ENCODE results near the gene SKI.

SKI gene

DNA sequence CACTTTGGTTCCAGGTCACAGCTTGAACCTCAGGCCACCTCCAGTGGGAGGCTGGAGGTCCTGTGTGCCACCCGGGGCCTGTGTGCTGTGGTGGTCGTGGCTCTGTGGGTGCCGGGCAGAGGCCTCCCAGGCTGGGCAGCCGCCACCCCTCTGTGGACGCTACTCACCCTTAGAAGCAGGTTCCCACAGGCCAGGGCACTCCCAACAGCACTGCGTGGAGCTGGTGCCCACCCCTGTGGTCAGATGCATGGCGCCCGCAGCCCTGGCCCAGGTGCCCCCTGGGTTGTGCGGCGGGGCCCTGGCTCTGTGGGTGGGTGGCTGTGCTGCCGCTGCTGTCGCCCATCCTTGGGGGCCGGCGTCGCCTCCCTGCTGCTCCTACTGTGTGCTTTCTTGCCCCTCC is 39.7 kb downstream of the SKI start:
- in situ Hi-C loops (cut with HindIII; ENCODE audit: low sequenced_read_pairs), result no loop called here
- no peak for TF ChIP-seq CTCF (IDR thresholded peaks at IDR 0.05; ENCODE audit: low read depth, low read length, missing control alignments)
- H3K4me3 ChIP-seq (ENCODE audit: low read depth, low read length), result no peak overlapping the region
- no peak for DNase-seq (ENCODE audit: low read depth)

- DNase-seq (ENCODE audit: low read depth), result no peak
- in situ Hi-C loops (cut with HindIII; ENCODE audit: low sequenced_read_pairs), result no loop called here
- TF ChIP-seq CTCF (IDR thresholded peaks at IDR 0.05; ENCODE audit: low read depth, low read length, missing control alignments), result no peak
- H3K4me3 ChIP-seq (ENCODE audit: low read depth, low read length), result no peak overlapping the region
These were observed 40.4 kb downstream of the SKI start for GRCh38 chr1:2268285-2269056.

DNA sequence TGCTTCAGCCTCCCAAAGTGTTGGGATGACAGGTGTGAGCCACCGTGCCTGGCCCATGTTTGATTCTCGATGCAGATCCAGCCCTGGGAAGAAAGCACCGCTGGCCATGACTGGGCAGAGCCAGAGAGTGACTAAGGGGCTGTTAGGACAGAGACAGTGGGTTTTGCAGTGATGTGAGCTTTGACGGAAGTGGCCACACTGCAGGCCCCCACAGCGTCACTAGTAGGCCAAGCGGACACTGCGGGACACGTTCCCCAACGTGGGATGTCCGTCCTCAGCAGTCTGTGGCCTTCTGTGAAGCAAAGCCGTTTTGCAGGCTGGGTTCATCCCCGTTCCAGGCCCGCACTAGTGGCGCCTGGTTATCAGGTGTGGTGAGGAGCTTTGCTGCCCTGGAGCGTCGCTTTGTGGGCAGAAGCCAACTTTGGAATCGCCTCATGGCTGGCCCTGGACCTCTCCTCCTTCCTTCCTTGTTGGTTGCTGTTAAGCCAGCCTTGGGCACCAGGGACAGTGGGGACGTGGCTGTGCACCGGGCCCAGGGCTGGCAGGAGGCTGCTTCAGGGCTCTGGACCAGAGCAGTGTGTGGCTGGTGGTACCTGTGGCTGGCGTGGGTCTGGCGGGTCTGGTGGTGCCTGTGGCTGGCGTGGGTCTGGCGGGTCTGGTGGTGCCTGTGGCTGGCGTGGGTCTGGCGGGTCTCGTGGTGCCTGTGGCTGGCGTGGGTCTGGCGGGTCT is 41.2 kb downstream of the SKI start:
- no peak overlapping the region for H3K4me3 ChIP-seq (ENCODE audit: low read depth, low read length)
- no peak for DNase-seq (ENCODE audit: low read depth)
- TF ChIP-seq CTCF (IDR thresholded peaks at IDR 0.05; ENCODE audit: low read depth, low read length, missing control alignments), result no peak
- in situ Hi-C loops (cut with HindIII; ENCODE audit: low sequenced_read_pairs), result no loop called here

GRCh38 chr1:2269922-2270259 is 41.8 kb downstream of the SKI start:
- DNase-seq (ENCODE audit: low read depth), result no peak
- in situ Hi-C loops (cut with HindIII; ENCODE audit: low sequenced_read_pairs), result loop anchor here (10.0 kb wide), 1 partner anchor 75 kb away; the partner anchor contains the start of gene FAAP20

GRCh38 chr1:2270260-2271100 is 42.4 kb downstream of the SKI start:
- TF ChIP-seq CTCF (IDR thresholded peaks at IDR 0.05; ENCODE audit: low read depth, low read length, missing control alignments), result no peak
- H3K4me3 ChIP-seq (ENCODE audit: low read depth, low read length), result no peak overlapping the region
- in situ Hi-C loops (cut with HindIII; ENCODE audit: low sequenced_read_pairs), result loop anchor here (10.0 kb wide), 1 partner anchor 76 kb away; the partner anchor contains the start of gene FAAP20
- DNase-seq (ENCODE audit: low read depth), result no peak

More at GRCh38 chr1:2269922-2270259, 41.8 kb downstream of the SKI start:
- H3K4me3 ChIP-seq (ENCODE audit: low read depth, low read length), result no peak overlapping the region
- no peak for TF ChIP-seq CTCF (IDR thresholded peaks at IDR 0.05; ENCODE audit: low read depth, low read length, missing control alignments)

DNA sequence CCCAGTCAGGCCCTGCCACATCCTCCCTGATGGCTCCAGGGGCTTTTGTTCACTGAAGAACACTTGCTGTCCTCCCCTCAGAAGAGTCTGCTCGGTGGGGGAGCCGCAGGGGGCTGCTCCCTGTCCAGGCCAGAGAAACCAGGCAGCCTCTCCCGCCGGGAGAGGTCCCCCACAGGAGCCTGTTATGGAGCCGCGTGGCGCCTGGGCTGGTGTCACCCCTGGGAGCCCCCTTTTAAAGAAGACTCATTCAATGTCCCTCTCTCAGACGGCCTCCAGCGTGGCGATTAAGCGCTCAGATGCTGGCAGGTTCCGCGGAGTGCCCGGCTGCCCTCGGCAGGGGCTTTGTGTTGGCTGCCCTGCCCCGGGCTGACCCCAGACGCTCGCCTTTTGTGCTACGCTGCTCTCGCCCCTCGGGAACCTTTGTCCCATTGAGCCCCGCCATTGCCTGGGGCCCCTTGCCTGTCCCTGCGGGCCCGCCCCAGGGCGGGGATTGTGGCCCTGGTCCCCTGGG is 43.1 kb downstream of the SKI start:
- no peak overlapping the region for H3K4me3 ChIP-seq (ENCODE audit: low read depth, low read length)
- DNase-seq (ENCODE audit: low read depth), result no peak
- in situ Hi-C loops (cut with HindIII; ENCODE audit: low sequenced_read_pairs), result loop anchor here (10.0 kb wide), 1 partner anchor 76 kb away; the partner anchor contains the start of gene FAAP20
- no peak for TF ChIP-seq CTCF (IDR thresholded peaks at IDR 0.05; ENCODE audit: low read depth, low read length, missing control alignments)

Data from astrocyte of the cerebellum (primary cell).